Measurements from ENCODE around the gene LY6G5C. TPM values are rescaled to one million over a fixed set of nuclear protein-coding genes. Genes with fewer than 3 reads are reported as not detected.

Gene LY6G5C
- total RNA-seq, 1 donor from 2014 or later: not detected

DNA sequence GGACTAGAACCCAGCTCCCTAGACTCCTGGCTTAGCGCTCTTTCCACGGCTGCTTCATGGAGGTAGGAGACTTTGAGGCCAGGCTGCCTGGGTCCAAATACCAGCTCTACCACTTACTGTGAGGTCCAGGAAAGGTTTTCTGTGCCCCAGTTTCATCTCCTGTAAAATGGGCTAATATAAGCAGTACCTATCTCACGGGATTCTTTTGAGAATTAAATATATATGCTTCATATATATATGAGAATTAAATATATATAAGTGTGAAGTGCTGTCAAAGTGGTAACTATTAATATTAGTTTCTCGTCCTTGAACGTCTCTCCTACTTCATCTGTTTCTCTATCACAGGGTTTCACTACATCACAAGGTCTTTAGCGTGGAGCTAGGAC is 10.2 kb upstream of the LY6G5C start:
- no peak for DNase-seq

DNA sequence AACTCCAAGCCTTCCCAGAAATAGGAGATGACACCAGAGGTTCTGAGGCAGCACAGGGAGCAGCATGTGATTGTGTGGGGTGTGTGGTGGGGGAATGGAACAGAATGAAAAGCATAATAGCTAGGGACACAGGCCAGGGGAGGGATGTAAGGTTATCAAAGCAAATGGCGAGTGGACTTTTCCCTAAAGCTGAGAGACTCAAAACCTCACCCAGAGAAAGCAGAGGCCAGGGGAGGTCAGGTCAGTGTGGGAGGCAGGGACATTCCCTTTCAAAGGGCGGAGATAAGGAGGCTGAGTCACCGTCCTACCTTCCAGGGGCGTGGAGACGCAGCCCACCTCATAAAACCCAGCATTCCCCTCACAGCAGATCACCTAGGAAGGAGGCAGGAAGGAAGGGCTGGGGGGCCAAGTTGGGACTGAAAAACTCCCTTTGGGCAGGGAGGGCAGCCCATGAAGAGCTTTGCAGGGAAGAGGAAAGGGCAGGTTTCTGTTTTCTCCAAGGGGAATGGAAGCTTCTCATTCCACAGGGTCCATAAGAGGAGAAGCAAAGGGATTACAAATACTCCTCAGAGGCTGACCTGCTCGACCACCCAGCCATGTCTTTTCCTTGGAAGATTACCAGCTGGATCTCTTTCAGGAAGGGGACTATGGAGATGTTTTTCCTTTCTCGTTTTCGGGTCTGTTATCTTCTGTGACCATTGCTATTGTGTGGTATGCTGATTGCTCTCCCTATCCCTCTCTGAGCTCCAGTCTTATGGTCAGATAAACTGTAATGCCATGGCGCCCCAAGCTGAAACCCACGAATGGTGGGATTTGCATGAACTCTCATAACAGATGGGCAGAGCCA is 9.6 kb upstream of the LY6G5C start:
- no peak for DNase-seq

DNA sequence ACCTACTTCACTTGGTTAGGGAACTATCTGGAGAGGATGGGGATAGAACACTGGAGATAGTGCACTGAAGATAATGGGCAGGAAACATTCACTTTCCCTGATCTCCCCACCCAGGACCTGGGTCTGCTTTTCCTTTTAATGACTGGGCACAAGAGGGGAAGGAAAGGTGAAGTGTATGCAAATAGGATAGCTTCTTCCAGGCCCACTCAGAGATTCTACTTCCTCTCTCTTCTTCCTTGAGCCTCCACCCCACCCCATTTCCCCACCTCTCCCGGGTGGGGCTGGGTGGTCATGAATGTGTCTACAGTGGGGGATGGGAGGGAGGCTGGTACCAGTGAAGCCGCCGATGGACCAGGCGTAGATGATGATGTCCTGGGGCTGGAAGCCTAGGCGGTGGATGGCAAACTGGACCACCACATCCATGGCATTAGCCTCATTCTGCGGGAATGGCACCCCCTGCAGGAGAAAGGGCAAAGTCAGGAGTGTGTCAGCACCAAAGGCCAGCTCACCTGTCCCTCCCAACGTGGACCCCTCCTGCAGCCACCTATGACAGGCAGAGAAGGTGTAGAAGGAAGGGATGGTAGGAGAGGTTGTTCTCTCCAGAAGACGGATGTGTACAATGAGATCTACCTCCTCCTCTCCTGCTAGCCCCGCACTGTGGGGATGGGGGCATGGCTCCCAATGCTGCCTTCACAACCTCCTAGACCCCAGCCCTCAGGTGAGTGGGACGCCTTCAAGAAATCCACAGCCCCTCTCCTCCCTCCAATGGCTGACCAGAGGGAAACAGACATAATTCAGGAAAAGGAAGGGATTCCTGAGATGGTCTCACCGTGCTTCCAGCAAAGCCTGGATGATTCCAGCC is 8.6 kb upstream of the LY6G5C start:
- no peak for DNase-seq

DNA sequence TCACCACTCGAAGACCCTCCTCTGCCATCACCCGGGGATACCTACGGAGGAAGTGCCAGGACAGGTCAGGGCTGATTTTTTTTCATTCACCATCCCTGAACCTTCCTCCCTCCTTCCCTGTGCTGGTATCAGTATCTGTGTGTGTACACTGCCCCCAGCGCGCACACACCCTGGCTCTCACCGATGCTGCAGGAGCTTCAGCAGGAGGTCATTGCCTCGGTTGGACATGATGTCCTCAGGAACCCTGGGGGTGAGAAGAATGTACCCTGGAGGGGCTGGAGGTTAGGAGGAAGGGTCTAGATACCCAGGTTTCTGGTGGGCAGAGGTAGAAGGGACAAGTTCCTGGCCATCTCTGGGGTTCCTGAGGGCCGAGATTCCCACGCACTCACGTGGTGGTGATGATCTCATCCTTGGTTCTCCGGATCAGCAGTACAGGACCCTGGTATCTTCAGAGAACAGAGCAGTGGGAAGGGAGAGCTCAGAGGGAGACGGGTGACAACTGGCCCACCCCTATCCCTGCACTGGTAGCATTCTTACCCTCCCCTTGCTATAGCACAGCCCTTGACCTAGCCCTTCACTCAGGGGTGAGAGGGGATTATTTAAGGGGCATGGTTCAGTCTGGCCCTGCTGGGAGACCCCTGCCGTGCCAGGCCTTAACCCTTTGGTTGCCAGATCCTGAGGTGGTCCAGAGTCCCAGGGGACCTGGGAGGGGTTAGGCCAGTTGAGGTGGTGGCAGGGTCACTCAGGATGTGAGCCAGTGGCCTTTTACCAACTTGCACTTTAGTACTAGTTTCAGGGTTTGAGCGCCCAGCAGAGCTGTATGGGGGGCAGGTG is 7.2 kb upstream of the LY6G5C start:
- no peak for DNase-seq

DNA sequence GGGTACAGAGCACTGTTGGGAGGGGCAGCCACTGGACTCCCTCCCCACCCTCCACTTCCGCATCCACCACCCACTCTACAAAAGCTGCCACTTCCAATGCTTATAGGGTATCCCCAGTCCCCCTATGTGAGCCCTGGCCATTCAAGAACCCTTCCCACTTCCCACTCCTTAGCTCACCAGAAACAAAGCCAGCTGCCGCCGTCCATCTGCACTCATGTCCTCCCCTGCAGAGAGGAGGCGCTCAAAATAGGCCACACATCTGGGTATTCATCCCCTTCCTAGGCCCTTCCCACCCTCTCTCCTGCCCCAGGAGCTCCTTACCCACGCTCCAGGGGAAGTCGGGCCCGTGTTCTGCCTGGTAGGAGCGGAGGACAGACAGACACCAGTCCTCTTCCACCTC is 6.5 kb upstream of the LY6G5C start:
- no peak for DNase-seq

DNA sequence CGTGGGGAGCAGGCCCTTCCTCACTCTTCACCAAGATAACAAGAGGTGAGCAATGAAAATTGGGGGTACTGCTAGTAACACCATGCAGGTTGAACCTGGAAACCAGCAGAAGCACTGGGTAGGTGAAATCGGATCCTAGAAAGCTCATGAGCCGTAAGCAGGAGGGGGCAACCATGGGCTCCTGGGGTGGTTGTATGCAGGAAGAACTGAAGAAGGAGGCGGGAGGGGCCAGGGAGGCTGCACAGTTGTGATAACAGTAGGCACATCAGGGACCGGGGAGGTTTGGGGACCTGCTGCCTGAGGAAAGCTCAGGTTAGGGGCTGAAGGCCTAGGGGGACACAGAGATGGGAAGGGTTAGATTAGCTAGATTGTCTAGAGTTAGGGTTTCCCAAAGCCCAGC is 5.6 kb upstream of the LY6G5C start:
- no peak for DNase-seq

DNA sequence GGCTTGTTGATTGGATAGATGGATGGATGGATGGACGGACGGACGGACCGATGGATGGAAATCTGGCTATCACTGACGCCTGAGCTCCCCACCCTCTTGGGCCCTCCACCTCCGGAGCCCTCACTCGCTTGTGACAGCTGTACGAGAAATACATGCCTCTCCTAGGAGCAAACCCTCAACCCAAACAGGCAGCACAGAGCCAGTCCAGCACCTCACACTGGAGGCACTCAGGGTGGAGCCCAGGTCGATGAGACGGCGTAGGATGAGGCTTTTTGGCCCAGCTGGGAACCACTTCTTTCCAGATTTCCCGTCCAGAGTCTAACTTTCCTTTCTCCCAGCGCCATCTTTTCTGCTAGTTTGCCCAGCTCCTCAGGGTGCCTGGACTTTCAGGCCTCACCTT is 2.7 kb upstream of the LY6G5C start:
- DNase-seq: no peak

DNA sequence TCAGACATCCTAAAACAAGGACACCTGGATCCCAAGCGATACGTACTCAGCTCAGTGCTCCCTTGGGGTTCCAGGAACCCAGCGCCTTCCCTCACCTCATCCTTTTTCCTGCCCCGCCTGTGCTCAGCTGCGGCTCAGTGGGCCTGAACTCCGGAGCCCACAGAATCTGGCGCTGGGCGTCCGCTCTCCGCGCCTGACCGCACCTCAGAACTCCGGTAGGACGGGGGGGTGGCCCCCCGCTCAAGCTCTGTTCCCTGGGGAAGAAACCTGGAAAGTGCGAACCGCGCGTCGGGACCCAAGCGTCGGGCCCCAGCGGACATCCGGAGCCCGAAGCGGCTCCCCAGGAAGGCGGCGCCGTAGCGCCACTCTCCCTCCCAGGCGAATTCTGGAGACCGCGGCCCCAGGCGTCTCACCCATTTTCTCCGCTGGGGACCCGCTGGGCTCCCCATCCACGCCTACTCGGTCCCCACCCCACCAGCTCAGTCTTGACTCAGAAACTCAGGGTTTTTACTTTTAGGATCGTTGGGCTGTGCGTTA is 336 bp upstream of the LY6G5C start:
- no peak for DNase-seq

DNA sequence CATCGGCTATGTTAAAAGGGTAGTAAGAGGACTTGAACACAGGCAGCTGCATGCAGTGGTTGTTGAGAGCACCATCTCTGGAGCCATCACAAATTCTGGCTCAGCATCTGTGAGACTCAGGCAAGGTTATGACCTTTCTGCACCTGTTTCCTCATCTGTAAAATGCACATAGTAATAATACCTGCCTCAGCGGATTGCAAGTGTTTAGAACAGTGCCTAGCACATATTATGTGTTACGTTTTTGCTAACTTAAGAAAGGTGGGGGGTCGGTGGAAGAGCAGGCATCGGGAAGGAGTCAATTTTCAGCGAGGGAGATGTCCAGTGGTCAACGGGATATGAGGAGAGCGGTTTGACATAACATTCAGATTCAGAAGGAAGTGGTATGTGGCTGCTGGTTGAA is 2.9 kb downstream of the LY6G5C start:
- no peak for DNase-seq

DNA sequence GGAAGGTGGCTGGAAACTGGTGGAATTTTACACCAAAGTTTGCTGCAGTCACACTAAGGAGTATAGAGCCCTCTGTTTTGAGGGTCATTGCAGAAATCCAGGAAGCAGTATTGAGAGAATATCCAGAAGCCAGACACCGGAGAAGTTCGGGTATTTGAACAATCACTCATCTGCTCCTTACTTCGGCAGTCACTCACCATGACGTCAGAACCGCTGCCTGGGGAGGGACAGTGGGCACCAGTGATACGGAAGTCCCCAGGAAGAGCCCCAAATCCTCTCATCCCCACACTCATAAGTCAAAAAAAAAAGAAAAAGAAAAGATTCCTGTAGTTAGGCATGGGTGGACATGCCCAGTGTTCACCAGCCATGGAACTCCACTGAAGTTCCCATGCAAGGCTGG is 4.0 kb downstream of the LY6G5C start:
- no peak for DNase-seq

DNA sequence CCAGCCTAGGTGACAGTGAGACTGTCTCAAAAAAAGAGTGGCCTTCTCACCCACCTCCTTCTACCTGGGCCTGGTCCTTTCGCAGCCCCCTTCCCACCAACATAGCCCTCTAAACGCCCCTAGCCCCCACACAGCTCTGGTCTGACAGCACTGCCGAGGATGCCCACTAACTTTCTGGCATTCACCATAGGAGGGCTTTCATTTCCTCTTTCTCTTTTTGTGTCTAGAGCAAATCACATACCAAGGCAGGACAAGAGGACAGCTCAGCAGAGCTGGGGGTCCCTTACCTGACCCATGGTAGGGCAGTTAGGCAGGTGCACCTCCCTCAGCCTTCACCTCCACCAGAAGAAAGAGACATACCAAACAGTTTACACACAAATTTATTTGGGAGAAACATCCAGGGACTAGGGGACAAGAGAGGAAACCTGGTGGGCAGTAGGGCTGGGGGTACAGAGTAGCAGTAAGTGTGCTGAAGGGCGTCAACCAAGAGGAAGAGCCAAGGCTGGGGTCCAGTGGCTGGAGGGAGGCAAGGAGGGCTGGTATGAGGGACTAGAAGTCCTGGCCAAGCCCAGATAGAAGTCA is 4.5 kb downstream of the LY6G5C start:
- no peak for DNase-seq

DNA sequence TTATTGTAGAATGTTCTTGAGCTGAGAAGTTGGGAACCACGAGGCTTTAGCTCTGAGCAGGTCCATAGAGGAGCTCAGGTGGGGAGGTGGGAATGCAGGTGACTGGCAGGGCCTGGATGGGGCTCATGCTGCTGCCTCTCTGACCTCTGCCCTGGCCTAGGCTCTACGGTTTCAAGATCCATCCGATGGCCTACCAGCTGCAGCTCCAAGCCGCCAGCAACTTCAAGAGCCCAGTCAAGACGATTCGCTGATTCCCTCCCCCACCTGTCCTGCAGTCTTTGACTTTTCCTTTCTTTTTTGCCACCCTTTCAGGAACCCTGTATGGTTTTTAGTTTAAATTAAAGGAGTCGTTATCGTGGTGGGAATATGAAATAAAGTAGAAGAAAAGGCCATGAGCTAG is 11.2 kb downstream of the LY6G5C start, which contains the start of gene LY6G5B:
Gene LY6G5B, plus strand, starts transcription at position 301 of the 400 bp plus-strand sequence. CDS start 975 bp downstream, outside the sequence.
- DNase-seq: no peak

DNA sequence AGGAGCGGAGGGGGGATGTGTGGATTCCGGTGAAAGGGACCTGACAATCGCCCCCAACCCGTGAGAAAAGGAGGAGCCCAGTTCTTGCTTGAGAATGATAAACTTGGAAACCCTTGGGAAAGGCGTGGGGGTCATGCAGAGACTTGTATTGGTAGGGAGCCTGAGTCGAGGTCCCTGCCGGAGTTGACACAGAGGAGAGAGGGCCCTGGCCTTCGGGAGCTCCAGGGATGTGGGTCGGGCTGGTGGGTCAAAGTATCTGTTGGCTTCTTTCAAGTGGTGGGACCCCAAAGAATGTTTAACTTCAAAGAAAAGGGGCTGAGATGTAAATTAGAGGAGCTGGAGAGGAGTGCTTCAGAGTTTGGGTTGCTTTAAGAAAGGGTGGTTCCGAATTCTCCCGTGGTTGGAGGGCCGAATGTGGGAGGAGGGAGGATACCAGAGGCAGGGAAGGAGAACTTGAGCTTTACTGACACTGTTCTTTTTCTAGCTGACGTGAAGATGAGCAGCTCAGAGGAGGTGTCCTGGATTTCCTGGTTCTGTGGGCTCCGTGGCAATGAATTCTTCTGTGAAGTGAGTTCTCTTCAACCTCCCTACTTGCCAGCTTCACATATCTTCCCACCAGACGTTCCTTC is 14.4 kb downstream of the LY6G5C start:
- DNase-seq: no peak

DNA sequence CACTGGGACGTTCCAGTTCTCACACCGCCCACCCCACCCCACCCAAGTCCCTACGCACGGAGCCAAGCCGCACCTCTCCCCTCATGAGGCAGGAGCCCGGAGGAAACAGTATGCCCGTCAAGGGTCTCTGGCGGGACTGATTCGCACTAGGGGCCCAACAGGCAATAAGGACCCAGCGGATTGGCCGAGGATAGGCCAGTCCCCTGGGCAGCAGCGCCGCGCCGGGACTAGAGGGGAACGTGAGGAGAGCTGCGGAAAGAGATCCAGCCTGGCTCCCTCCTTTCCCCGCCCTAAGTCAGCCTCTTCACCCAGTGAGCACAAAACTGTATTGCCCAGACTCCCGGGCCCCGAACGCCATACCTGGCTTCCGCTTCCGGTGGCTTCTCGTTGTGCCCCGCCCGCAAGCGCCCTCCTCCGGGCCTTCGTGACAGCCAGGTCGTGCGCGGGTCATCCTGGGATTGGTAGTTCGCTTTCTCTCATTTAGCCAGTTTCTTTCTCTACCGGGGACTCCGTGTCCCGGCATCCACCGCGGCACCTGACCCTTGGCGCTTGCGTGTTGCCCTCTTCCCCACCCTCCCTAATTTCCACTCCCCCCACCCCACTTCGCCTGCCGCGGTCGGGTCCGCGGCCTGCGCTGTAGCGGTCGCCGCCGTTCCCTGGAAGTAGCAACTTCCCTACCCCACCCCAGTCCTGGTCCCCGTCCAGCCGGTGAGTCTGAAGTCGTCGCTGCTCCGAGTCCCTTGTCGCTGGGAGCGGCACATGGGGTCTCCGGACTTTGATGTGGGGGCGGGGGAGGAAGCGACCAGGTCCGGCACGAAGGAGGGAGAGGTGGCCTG is 15.1 kb downstream of the LY6G5C start, which contains the start of gene CSNK2B:
Gene CSNK2B, plus strand, starts transcription at position 580 of the 836 bp plus-strand sequence. CDS start 752 bp downstream, outside the sequence.
- DNase-seq: peak; percentile 99

DNA sequence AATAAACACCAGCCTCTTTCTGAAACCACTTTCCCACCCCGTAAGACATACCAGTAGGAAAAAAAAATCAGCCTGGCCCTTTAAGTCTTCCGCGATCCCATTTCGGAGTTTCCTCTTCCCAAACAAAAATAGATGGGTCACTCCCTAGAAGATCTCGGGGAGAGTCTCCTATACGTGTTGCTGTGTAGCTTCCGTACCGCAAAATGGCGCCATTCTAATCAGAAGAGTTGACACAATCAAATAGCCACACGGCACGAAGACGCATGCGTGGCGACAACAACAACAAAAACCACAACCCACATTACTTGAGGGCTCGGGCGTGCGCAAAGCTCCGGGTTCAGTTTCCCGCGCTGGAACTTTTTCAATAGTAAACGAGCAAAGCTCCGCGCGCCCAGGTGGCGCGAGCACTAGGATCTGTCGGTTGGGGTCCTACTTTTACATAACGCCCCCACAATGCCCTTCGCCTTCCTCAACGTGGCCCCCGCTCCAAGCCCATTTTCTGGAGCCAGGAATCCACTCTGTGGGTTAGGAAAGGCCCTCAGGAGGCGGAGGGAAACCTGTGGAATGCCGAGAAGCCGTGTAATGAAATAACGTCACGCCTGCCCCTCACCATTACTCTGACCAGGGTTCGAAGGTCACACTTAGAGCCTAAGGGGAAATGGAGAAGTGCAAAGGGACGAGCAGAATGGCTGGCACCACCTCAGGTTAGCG is 15.9 kb downstream of the LY6G5C start, which contains the start of gene GPANK1:
Gene GPANK1, minus strand, starts transcription at position 208 of the 711 bp plus-strand sequence. CDS start 519 bp downstream, outside the sequence.
- DNase-seq: peak; percentile 98

DNA sequence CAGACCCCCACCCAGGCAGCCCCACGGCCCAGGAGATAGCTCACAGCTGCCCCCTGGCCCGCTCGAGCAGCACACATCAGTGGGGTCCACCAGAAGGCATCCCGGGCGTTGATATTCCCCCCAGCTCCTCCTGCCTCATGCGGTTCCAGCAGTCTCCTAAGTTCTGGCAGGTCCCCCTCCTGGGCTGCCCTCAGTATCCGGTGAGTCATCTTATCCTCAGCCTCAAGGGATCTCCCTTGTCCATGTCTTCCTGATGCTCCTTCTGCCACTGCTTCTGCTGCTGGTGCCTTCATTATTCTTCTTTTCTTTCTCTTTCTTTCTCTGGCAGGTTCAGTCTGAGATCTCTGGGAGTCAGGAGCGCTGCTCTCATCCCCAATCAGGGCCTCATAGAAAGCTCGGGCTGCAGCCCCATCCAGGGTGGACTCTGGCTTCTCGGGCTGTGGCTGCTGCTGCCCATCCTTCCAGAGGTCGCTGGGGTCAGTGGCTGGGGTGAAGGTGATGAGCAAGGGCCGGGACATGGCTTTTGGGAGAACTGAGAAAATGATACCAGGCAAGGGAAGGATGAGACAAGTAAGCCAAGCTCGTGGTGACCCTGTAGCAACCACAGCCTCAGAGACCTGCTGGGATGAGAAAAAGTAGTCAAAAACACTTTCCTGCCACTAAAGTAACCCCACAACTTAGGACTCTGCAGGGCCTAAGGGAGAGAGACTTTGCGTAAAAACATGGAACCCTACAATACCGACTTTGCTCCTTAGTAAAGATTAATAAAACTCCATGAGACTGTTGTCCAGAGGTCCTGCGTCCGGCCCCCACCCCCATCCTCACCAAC is 16.7 kb downstream of the LY6G5C start:
- peak; percentile 41 for DNase-seq

DNA sequence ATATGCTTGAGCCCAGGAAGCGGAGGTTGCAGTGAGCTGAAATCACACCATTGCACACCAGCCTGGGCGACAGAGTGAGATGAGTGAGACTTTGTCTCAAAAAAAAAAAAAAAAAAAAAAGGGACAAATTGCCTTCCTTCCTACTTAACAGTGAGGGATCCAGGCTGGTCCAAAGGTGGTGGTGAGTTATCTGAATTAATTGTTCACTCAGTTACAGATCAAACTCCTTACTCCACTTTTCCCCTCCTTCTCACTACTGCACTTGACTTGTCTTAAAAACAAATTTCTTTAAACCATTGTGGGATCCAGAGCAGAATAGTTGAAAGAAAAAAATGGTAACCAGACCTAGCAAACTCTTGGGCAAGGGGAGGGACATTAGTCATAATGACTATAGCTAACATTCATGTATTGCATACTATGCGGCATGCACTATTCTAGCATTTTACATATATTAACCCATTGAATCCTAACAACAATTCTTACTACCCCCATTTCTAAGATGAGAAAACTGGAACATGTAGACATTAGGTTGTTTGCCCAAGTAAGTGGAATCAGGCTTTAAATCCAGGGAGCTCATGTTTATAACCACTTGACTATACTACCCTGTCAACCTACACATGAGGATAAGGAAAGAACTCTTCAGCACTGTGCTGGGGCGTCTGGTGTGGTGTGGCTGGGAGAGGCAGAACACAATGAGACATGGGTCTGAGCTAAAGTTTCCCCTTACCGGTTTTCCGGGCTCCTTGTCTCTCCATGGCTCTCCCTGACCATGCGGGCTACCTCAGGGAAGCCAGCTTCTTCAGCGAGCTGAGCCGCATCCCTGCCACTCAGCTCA is 17.5 kb downstream of the LY6G5C start:
- no peak for DNase-seq

Data from skin of body (tissue), 2 donors.